ENCODE results near the gene BCL7A. TPM values are rescaled to one million over a fixed set of nuclear protein-coding genes. Genes with fewer than 3 reads are reported as not detected.

Gene BCL7A
- total RNA-seq, 2 donors from 2014 or later, result 9.6 to 12.9 TPM

DNA sequence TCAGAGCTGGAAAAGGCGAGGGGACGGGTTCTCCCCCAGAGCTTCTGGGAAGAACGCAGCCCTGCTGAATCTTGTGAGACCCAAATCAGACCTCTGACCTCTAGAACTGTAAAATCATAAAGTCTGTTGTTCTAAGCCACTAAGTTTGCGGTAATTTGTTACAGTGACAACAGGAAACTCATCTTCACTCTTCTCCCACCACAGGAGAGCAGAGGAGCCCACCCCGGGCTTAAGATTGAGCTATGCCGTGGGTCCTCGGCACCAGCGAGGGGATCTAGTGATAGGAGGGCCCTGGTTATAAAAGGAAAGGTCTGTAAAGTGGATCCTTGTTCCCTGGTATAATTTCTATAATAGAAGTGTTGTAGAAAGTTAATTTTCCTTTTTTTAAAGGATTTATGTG is 64.4 kb downstream of the BCL7A start:
- peaks cover 37 to 60% of the 10 kb centered on the region in 2 donors for H3K4me1 ChIP-seq (ENCODE audit: control insufficient read depth in 1 of 2, low read depth in 2 of 2)
- no peak for ATAC-seq (ENCODE audit: insufficient number of reproducible peaks, low FRiP score, low read depth)
- DNase-seq (ENCODE audit: low spot score), result no peak

DNA sequence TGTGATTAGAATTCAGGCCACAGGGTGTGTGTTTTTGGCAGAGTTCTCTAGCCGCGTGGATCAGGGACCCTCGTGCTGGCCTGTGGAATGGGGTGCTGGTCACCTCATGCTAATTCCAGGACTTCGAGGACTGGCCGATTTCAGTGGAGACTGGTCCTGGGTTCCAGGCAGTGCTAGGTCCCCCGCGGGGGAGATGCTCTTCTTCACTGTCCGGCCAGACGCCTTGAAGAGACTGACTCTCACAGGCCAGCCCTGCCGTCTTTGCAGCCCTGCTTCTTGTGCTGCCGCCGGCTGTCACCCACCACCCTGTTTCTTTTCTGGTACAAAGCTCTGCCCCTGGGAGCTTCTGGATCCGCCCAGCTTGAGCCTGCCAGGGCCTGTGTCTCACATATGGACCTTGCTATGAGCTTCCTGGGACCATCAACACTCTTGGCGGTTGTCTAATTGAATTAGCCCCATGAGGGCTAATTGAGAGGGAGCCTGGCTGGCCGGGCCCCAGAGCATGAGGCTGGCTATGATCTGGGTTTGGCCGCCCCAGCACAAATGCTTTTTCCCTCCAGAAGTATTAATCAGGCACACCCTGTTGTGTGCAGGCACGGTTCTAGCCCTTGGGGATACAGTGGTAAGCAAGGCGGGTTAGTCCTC is 65.1 kb downstream of the BCL7A start:
- Histone ChIP-seq H3K4me3 (no peak overlapping the region), H3K36me3 (no peaks in the 10 kb centered on the region), H3K9me3 (no peaks in the 10 kb centered on the region), H3K4me1 (ENCODE audit: control insufficient read depth in 1 of 2, low read depth in 2 of 2) (peaks cover 37 to 60% of the 10 kb centered on the region in 2 donors), H3K27ac (no peak overlapping the region), H3K27me3 (replicated peaks; ENCODE audit: insufficient read depth) (no peaks in the 10 kb centered on the region)
- TF ChIP-seq, protein P1, sequence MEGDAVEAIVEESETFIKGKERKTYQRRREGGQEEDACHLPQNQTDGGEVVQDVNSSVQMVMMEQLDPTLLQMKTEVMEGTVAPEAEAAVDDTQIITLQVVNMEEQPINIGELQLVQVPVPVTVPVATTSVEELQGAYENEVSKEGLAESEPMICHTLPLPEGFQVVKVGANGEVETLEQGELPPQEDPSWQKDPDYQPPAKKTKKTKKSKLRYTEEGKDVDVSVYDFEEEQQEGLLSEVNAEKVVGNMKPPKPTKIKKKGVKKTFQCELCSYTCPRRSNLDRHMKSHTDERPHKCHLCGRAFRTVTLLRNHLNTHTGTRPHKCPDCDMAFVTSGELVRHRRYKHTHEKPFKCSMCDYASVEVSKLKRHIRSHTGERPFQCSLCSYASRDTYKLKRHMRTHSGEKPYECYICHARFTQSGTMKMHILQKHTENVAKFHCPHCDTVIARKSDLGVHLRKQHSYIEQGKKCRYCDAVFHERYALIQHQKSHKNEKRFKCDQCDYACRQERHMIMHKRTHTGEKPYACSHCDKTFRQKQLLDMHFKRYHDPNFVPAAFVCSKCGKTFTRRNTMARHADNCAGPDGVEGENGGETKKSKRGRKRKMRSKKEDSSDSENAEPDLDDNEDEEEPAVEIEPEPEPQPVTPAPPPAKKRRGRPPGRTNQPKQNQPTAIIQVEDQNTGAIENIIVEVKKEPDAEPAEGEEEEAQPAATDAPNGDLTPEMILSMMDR (IDR thresholded peaks at IDR 0.05), result no peak
- DNase-seq (ENCODE audit: low spot score), result no peak
- ATAC-seq (ENCODE audit: insufficient number of reproducible peaks, low FRiP score, low read depth), result no peak

More for the DNA sequence above, 64.4 kb downstream of the BCL7A start:
- TF ChIP-seq, protein P1 (IDR thresholded peaks at IDR 0.05), result no peak
- Histone ChIP-seq H3K36me3 (no peaks in the 10 kb centered on the region), H3K27me3 (replicated peaks; ENCODE audit: insufficient read depth) (no peaks in the 10 kb centered on the region), H3K4me3 (no peak overlapping the region), H3K9me3 (no peaks in the 10 kb centered on the region), H3K27ac (no peak overlapping the region)

GRCh38 chr12:122087431-122088178 is 65.9 kb downstream of the BCL7A start:
- DNase-seq (ENCODE audit: low spot score) (no peak), ATAC-seq (ENCODE audit: insufficient number of reproducible peaks, low FRiP score, low read depth) (no peak)
- peaks cover 29 to 58% of the 10 kb centered on the region in 2 donors for H3K4me1 ChIP-seq (ENCODE audit: control insufficient read depth in 1 of 2, low read depth in 2 of 2)

DNA sequence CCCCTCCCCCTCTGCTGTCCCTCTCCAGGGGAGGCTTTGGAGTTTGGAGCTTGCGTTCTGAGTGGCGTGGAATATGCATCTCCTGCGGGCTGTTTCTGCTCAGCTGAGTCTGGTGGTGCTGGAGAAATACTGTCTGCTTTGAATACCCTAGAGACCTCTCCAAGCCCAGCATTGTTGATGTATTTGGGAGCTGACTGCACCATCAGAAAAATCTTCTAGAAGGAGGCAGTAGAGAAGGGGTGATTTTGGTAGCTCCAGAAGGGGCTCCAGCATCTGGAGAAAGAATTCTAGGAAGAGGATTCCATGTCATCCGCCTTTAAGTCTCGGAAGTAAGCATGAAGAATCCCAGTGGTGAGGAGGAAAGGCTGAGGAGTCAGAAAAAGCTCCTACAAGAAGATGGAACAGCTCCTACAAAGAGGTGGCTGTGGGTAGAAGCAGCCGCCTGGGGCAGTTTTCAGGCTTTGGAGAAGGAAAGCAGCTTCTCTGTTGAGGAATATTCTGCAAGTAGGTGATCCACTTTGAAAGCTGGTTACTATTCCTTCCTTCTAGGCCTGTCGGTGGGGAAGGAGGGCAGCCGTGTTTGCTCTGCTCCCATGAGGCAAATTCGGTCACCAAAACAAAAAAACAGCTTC is 66.6 kb downstream of the BCL7A start:
- H3K27ac ChIP-seq, result peak overlapping the region; percentile 16 to 41
- no peak overlapping the region for H3K4me3 ChIP-seq
- peaks cover 26 to 59% of the 10 kb centered on the region in 2 donors for H3K4me1 ChIP-seq (ENCODE audit: control insufficient read depth in 1 of 2, low read depth in 2 of 2)
- no peaks in the 10 kb centered on the region for H3K27me3 ChIP-seq (replicated peaks; ENCODE audit: insufficient read depth)
- DNase-seq (ENCODE audit: low spot score) (no peak), ATAC-seq (ENCODE audit: insufficient number of reproducible peaks, low FRiP score, low read depth) (no peak)
- H3K36me3 ChIP-seq, result no peaks in the 10 kb centered on the region
- H3K9me3 ChIP-seq, result no peaks in the 10 kb centered on the region
- TF ChIP-seq, protein P1 (IDR thresholded peaks at IDR 0.05), result no peak

More at GRCh38 chr12:122087431-122088178, 65.9 kb downstream of the BCL7A start:
- no peaks in the 10 kb centered on the region for H3K36me3 ChIP-seq
- no peaks in the 10 kb centered on the region for H3K27me3 ChIP-seq (replicated peaks; ENCODE audit: insufficient read depth)
- H3K27ac ChIP-seq, result peak overlapping the region; percentile 16 to 41
- TF ChIP-seq, protein P1 (IDR thresholded peaks at IDR 0.05), result no peak
- H3K4me3 ChIP-seq, result no peak overlapping the region
- H3K9me3 ChIP-seq, result no peaks in the 10 kb centered on the region

- no peaks in the 10 kb centered on the region for H3K36me3 ChIP-seq
- DNase-seq (ENCODE audit: low spot score), result no peak
- H3K4me3 ChIP-seq, result no peak overlapping the region
- peak overlapping the region in 1 of 2 donors; percentile 9 for H3K27ac ChIP-seq
- H3K27me3 ChIP-seq (replicated peaks; ENCODE audit: insufficient read depth), result no peaks in the 10 kb centered on the region
- ATAC-seq (ENCODE audit: insufficient number of reproducible peaks, low FRiP score, low read depth), result no peak
- H3K4me1 ChIP-seq (ENCODE audit: control insufficient read depth in 1 of 2, low read depth in 2 of 2), result peaks cover 26 to 61% of the 10 kb centered on the region in 2 donors
- H3K9me3 ChIP-seq, result no peaks in the 10 kb centered on the region
- TF ChIP-seq, protein P1 (IDR thresholded peaks at IDR 0.05), result no peak
Measured at GRCh38 chr12:122089077-122089476, 67.4 kb downstream of the BCL7A start.
